Neural cell (in vitro differentiated cells): ENCODE data around the gene HEPACAM. TPM values are rescaled to one million over a fixed set of nuclear protein-coding genes. Genes with fewer than 3 reads are reported as not detected.

ENCODE experiments used
- H2AFZ ChIP-seq: fragments of 200-600, 300-800 bp; sonication (generic), shearing (Covaris generic); 2 replicates; pipeline ENCODE4 v1.6.0; 2014; ENCODE audit warnings: low read depth, mild to moderate bottlenecking, antibody characterized with exemption, low read length, moderate library complexity
- H3F3A ChIP-seq: fragments of 200-600 bp; shearing (Covaris generic); 2 replicates; pipeline ENCODE4 v1.6.1; 2016; ENCODE audit warnings: mild to moderate bottlenecking, moderate library complexity, mixed read lengths, antibody characterized with exemption, low read length; ENCODE audit not compliant: insufficient read depth, poor library complexity, severe bottlenecking
- H3K27ac ChIP-seq: fragments of 200-600, 300-800 bp; sonication (generic), shearing (Covaris generic); 2 replicates; pipeline ENCODE4 v1.5.1; 2014; ENCODE audit warnings: mild to moderate bottlenecking, low read length, moderate library complexity
- H3K27me3 ChIP-seq: fragments of 300-800, 200-600 bp; sonication (generic), shearing (Covaris generic); 2 replicates; pipeline ENCODE4 v1.6.0; 2014; ENCODE audit warnings: mild to moderate bottlenecking, low read depth, low read length, moderate library complexity; ENCODE audit not compliant: insufficient read depth
- H3K36me3 ChIP-seq: fragments of 300-800, 200-600 bp; sonication (generic), shearing (Covaris generic); 2 replicates; pipeline ENCODE4 v1.5.1; 2014; ENCODE audit warnings: mild to moderate bottlenecking, antibody characterized with exemption, low read length, moderate library complexity; ENCODE audit not compliant: insufficient read depth
- H3K4me2 ChIP-seq: fragments of 300-800, 200-600 bp; sonication (generic), shearing (Covaris generic); 2 replicates; pipeline ENCODE4 v1.6.0; 2014; ENCODE audit warnings: mild to moderate bottlenecking, low read length
- H3K4me3 ChIP-seq: fragments of 300-800, 200-600 bp; sonication (generic), shearing (Covaris generic); 2 replicates; pipeline ENCODE4 v1.5.1; 2014; ENCODE audit warnings: mild to moderate bottlenecking, low read length, moderate library complexity
- H3K79me2 ChIP-seq: fragments of 200-600 bp; shearing (Covaris generic); replicated peaks from 2 replicates; pipeline ENCODE4 v1.6.0; 2014; ENCODE audit warnings: mild to moderate bottlenecking, low read length, moderate library complexity; ENCODE audit not compliant: insufficient read depth
- H3K9ac ChIP-seq: fragments of 300-800, 200-600 bp; sonication (generic), shearing (Covaris generic); 2 replicates; pipeline ENCODE4 v1.6.1; 2016; ENCODE audit warnings: mild to moderate bottlenecking, low read length, mixed read lengths
- H3K9me2 ChIP-seq: fragments of 200-600 bp; shearing (Covaris generic); 2 replicates; pipeline ENCODE4 v1.6.1; 2016; ENCODE audit warnings: mild to moderate bottlenecking, low read length, mixed read lengths; ENCODE audit not compliant: insufficient read depth
- H3K9me3 ChIP-seq: fragments of 200-600, 300-800 bp; sonication (generic), shearing (Covaris generic); 2 replicates; pipeline ENCODE4 v1.6.1; 2016; ENCODE audit warnings: mild to moderate bottlenecking, mixed run types, low read length, moderate library complexity, mixed read lengths
- H4K20me1 ChIP-seq: fragments of 200-600 bp; shearing (Covaris generic); 2 replicates; pipeline ENCODE4 v1.6.1; 2016; ENCODE audit warnings: mild to moderate bottlenecking, mixed run types; ENCODE audit not compliant: insufficient read depth
- EP300 ChIP-seq: fragments of 450-650 bp; conservative IDR thresholded peaks from 2 replicates; pipeline ENCODE4 v1.6.1; 2014; ENCODE audit warnings: antibody characterized with exemption, mild to moderate bottlenecking, moderate library complexity; ENCODE audit not compliant: poor library complexity, severe bottlenecking
- EZH2 ChIP-seq: fragments of 200-600, 300-800 bp; shearing (Covaris generic), sonication (generic); IDR thresholded peaks from 2 replicates; pipeline ENCODE4 v1.6.1; 2014; ENCODE audit warnings: antibody characterized with exemption, low read length, borderline replicate concordance, mild to moderate bottlenecking; ENCODE audit not compliant: insufficient read depth, poor library complexity, severe bottlenecking
- MXI1 ChIP-seq: fragments of 450-650 bp; conservative IDR thresholded peaks from 2 replicates; pipeline ENCODE4 v1.6.1; 2014; ENCODE audit warnings: antibody characterized with exemption, mild to moderate bottlenecking; ENCODE audit not compliant: poor library complexity, severe bottlenecking
- POLR2AphosphoS5 ChIP-seq: IDR thresholded peaks from 2 replicates; pipeline ENCODE4 v1.6.1; 2012
- RAD21 ChIP-seq: fragments of 450-650 bp; conservative IDR thresholded peaks from 2 replicates; pipeline ENCODE4 v1.6.1; 2014; ENCODE audit warnings: antibody characterized with exemption, mild to moderate bottlenecking, moderate library complexity
- REST ChIP-seq: IDR thresholded peaks from 2 replicates; pipeline ENCODE4 v1.6.1; 2012; ENCODE audit warnings: borderline replicate concordance
- SMC3 ChIP-seq: fragments of 450-650 bp; conservative IDR thresholded peaks from 2 replicates; pipeline ENCODE4 v1.6.1; 2014; ENCODE audit warnings: antibody characterized with exemption, mild to moderate bottlenecking, moderate library complexity; ENCODE audit not compliant: poor library complexity
- TAF1 ChIP-seq: IDR thresholded peaks from 2 replicates; pipeline ENCODE4 v1.6.1; 2012; ENCODE audit warnings: low read depth
- polyA plus RNA-seq: library from polyadenylated mRNA; depleted of rRNA; stranded (reverse); fragments of >200 nt; gene quantifications from 2 replicates; pipeline ENCODE4 v1.2.3, GENCODE V29; 2014
- TF ChIP-seq, protein P1 (sequence below): fragments of 450-650 bp; IDR thresholded peaks from 2 replicates; pipeline ENCODE4 v1.5.1; 2014; ENCODE audit warnings: antibody characterized with exemption, mild to moderate bottlenecking, moderate library complexity; ENCODE audit not compliant: poor library complexity, severe bottlenecking

The HEPACAM gene
- polyA plus RNA-seq, 1 donor from 2014 or later: not detected

DNA sequence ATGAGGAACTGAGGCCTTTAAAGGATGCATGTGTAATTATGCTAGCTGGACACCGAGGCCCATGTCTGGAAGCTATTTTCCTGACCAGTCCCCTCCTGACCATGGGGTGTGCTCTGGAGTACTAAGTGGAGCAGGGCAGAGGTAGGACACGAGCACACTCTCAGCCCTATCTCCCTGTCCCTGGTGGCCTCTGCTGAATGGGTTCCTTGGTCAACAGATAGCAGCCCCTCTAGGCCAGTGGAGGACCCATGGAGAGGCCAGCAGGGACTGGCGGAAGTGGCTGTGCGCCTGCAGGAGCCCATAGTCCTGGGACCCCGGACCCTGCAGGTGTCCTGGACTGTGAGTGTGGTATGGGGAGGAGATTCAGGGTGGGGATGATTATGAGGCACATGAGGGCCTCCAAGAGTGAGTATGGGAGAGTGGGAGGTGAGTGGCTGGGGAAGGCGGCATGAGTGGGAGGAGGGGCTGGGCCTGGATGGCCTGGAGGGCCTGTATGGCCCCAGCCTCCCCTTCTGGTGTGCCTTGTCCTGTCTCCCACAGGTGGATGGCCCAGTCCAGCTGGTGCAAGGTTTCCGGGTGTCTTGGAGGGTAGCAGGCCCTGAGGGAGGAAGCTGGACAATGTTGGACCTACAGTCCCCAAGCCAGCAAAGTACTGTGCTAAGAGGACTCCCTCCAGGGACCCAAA is 61.1 kb downstream of the HEPACAM start:
- Histone ChIP-seq H3K4me3 (no peak overlapping the region), H2AFZ (no peak overlapping the region), H3K79me2 (no peaks in the 10 kb centered on the region), H4K20me1 (no peaks in the 10 kb centered on the region), H3K36me3 (no peaks in the 10 kb centered on the region), H3K27me3 (peaks cover 34% of the 10 kb centered on the region), H3K9me2 (no peaks in the 10 kb centered on the region), H3K4me2 (no peak overlapping the region), H3K27ac (no peak overlapping the region), H3K9me3 (no peaks in the 10 kb centered on the region), H3F3A (no peaks in the 10 kb centered on the region), H3K9ac (no peak overlapping the region)
- TF ChIP-seq RAD21: no peak
- no peak for TF ChIP-seq POLR2AphosphoS5
- no peak for TF ChIP-seq EP300

- no peak for TF ChIP-seq MXI1
- TF ChIP-seq SMC3: no peak
- TF ChIP-seq RAD21: no peak
- no peak for TF ChIP-seq EP300
- no peak for TF ChIP-seq POLR2AphosphoS5
- TF ChIP-seq REST: no peak
- no peak for TF ChIP-seq EZH2
- no peak for TF ChIP-seq TAF1
- Histone ChIP-seq H3F3A (no peaks in the 10 kb centered on the region), H3K4me2 (no peak overlapping the region), H3K9me2 (no peaks in the 10 kb centered on the region), H4K20me1 (no peaks in the 10 kb centered on the region), H3K27ac (no peak overlapping the region), H3K79me2 (no peaks in the 10 kb centered on the region), H3K9ac (no peak overlapping the region), H3K27me3 (peaks cover 42% of the 10 kb centered on the region), H3K4me3 (no peak overlapping the region), H2AFZ (no peak overlapping the region), H3K36me3 (no peaks in the 10 kb centered on the region), H3K9me3 (no peaks in the 10 kb centered on the region)
Observed at GRCh38 chr11:124873951-124874350, 61.9 kb downstream of the HEPACAM start.

DNA sequence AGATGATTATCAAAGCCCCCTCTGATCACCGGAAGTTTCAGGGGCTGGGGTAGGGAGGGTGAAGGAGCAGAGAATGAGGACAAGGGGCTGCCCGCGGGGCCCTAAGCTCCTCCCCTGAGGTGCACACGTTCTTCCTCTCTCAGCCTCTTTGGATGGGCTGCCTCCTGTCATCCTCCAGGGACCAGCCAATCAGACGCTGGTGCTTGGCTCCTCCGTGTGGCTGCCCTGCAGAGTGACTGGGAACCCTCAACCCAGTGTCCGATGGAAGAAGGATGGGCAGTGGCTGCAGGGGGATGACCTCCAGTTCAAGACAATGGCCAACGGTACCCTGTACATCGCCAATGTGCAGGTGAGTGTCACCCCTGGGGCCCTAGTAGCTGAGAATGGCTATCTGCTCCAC is 63.1 kb downstream of the HEPACAM start:
- Histone ChIP-seq H3K4me3 (no peak overlapping the region), H3K9me3 (no peaks in the 10 kb centered on the region), H3F3A (no peaks in the 10 kb centered on the region), H2AFZ (no peak overlapping the region), H3K27ac (no peak overlapping the region), H3K27me3 (peaks cover 54% of the 10 kb centered on the region), H3K36me3 (no peaks in the 10 kb centered on the region), H4K20me1 (no peaks in the 10 kb centered on the region), H3K4me2 (no peak overlapping the region), H3K79me2 (no peaks in the 10 kb centered on the region), H3K9me2 (no peaks in the 10 kb centered on the region), H3K9ac (no peak overlapping the region)
- TF ChIP-seq EP300 (no peak), REST (no peak), SMC3 (no peak), TAF1 (no peak), EZH2 (no peak), MXI1 (no peak), RAD21 (no peak), POLR2AphosphoS5 (no peak)
- TF ChIP-seq, protein P1, sequence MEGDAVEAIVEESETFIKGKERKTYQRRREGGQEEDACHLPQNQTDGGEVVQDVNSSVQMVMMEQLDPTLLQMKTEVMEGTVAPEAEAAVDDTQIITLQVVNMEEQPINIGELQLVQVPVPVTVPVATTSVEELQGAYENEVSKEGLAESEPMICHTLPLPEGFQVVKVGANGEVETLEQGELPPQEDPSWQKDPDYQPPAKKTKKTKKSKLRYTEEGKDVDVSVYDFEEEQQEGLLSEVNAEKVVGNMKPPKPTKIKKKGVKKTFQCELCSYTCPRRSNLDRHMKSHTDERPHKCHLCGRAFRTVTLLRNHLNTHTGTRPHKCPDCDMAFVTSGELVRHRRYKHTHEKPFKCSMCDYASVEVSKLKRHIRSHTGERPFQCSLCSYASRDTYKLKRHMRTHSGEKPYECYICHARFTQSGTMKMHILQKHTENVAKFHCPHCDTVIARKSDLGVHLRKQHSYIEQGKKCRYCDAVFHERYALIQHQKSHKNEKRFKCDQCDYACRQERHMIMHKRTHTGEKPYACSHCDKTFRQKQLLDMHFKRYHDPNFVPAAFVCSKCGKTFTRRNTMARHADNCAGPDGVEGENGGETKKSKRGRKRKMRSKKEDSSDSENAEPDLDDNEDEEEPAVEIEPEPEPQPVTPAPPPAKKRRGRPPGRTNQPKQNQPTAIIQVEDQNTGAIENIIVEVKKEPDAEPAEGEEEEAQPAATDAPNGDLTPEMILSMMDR: no peak
